GM18502 (cell line): ENCODE results near the gene GCA.

Experiments used
- ATAC-seq: cut with Tn5 transposase; IDR thresholded peaks from one replicate; pipeline ENCODE4 v1.9.1; 2021; ENCODE audit warnings: mild to moderate bottlenecking; ENCODE audit not compliant: unreplicated experiment, poor library complexity

The GCA gene

DNA sequence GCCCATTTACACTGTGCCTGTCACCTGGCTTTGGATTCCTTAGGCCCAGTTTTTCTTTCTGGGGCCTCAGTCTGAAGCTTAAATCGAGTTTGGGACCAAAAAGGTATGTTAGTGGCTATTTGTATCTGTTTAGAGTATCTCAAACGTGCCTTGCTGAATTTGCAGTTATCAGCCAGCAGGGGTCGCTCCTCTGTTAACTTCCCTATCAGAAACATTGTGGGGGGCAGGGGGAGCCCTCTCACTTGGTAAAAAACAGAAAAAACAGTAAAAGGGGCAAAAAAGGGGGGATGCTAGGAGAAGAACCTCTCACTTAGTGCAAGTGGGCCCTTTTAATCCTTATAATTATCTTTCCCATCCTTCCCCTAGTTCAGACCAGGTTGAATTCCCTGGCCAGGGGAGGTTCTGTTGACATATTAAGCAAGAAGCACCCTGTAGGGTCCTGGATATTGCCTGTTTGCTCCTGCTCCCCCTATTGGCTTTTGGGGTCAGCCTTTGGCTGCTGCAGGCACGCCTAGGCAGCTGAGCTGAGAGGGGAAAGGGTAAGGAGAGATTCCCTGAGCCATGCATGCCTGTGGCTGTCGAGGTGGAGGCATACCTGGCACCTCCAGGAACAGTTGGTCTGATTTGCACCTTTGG is 16.7 kb upstream of the GCA start:
- ATAC-seq = no peak

DNA sequence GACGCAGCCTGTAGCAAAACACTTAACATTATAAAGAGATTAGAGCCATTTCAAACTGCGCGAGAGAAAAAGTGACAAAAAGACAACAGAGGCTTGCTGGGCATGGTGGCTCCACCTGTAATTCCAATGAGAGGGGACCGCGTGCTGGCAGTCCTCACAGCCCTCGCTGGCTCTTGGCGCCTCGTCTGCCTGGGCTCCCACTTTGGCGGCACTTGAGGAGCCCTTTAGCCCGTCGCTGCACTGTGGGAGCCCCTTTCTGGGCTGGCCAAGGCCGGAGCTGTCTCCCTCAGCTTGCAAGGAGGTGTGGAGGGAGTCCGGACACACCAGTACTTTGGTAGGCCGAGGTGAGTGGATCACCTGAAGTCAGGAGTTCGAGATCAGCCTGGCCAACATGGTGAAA is 16.1 kb upstream of the GCA start:
- ATAC-seq = no peak

DNA sequence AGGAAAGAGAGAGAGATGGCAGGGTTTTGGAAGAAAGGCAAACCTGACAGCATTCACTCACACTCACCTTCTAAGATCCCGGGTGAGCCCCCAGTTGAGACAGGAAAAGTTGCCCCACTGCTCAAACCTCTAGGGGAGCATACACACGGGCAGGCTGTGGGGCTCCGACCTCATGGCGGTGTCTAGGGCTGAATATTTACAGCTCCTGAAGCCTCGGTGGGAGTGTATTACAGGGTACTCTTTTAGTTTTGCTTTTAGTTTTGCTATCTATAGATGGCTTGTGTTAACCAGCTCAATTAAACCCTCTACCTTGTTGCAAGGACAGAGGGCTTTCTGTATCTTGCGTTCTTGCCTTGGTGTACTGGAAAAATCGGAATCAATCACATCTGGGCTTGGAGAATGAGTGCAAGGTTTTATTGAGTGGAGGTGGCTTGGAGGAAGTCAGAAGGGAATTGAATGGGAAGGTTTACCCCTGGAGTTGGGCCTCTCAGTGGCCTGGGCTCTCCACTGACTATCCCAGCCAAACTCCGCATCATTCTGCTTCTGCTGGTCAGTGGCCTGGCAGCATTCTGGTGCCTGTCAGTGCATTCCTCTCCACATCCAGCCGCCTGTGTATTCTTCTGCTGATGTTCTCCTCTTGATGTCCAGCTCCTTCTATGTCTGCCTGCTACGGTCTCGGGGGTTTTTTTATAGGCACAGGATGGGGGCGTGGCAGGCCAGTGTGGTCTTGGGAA is 15.3 kb upstream of the GCA start:
- ATAC-seq = peak; percentile 62

DNA sequence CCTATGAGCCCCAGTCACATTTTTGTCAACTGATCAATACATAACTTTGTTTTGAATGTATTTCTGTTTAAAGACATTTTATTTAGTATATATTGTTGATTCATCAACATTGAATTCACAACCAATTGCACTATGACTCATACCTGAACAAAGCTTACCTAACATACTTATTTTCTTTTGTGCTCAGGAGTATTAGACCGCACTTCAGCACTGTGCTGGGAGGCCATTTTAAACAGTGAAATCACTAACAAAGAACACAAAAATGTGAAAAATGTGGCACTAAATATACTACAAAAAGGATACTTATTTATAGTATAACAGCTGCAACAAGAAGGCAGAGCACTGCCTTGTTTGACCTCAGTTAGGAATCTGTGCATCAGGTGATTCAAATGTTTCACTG is 13.1 kb upstream of the GCA start:
- no peak for ATAC-seq

DNA sequence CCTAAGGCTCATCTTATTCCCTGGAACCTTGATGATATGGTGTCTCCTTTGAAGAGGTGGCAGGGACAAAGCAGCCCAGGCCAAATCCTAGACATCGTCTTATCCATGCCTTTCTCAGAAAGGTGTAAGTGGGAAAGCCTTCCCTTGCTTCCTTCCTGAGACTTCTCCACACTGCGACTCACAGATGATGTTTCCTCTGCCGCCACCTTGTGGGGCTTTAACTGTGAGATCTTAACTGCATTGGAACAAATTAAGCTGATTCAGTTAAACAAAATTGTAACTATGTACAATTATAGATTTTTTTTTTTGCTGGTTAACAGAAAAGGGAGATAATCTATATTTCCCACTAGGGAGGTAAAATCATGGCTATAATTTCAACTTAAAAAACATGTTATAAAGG is 10.0 kb upstream of the GCA start:
- peak; percentile 71 for ATAC-seq

DNA sequence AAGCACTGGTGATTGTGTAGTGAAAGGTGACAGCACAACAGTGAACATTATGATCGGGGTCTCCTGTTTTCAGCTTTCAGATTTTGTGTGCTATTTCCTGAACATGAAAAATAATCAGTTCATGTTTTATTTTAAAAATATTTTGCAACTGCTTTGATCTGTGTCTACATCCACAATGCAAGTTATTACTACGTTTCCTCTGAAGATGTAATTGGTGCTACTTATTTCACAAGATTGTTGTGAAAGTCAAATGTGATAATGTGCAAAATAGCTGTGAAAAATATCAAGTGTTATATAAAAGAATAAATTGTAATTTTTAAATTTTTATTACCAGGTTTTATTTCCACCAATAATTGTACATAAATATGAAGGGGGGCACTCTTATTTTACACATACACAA is 6.1 kb upstream of the GCA start:
- ATAC-seq = no peak

DNA sequence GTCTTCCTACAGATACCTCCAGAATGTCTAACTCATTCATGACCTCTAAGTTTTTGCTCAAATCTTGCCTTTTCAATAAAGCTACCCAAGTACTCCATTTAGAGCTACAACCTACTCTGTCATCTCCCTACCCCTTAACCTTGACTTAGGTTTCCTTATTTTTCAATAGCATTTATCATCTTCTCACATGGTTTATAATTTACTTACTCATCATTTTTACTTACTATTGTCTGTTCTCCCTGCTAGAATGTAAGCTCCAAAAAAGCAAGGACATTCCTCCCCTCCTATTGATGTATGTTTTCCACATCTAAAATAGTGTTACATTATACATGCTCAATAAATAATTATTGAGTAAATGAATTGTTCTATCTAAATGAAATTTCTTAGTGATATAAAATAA is 3.1 kb upstream of the GCA start:
- no peak for ATAC-seq

DNA sequence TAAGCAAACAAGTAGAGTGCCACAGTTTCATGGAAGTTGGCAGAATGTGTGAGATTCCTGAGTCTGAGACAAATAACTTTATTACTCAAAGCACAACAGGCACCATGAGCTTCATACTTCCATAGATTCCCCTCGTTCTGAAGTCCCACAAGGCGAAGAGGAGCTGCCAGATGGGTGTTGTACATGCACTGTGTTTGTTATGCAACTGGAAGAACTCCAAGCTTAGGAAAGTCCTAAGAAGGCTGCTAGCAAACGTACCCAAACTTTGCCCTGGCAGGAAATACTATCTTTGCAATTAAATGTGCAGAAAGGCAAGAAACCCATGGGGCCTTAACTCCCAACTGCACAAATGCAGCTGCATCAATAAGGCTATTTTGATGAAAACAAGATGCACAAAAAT is 1.6 kb upstream of the GCA start:
- no peak for ATAC-seq

DNA sequence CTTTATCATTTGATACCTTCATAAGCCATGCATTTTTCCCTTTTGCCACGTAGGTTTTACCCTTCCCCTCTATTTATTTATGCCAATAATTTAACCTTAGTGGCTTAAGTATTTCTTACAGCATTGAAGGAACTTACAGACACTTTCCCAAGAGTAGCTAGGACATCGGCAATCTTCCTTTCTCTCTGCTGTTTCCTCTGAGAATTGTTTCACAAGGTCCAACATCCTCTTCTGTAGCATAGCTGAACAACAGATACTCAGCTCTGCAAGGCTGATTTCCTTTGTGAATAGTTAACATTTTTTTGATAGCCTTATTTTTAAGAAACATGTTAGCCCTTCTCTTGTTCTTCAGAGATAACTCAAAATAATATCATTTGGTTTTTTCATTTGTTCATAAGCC is 1.1 kb upstream of the GCA start:
- no peak for ATAC-seq

DNA sequence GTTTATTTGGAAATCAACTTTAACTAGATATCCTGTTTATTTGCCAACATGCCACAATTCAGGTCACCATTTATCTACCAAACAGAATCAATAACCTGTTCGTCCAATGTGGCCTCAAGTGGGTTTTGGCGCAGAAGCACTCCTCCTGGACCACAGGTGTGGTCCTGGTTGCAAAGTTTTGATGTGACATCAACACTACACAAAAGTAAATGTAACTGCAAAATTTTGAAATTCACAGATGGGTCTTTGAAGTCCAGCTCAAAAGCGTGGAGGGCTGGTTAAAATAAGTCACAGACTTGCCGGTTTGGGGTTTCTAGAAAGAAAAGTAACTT is 474 bp upstream of the GCA start:
- ATAC-seq = peak; percentile 1

DNA sequence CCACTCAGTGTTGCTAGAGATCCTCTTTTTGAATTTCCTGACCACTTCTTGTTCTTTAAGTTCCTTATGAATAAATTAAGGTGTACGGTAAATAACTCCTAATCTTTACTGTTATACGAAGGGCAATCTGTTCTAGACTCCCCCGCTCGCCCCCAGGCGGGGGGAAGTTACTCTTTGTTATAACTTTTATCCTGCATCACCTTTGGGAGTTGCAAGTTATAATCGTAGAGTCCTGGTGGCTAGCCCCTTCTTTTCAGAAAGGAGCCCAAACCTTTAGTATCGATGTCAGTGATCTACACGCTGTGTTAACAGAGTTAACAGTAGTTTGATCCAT is 652 bp downstream of the GCA start:
- no peak for ATAC-seq

DNA sequence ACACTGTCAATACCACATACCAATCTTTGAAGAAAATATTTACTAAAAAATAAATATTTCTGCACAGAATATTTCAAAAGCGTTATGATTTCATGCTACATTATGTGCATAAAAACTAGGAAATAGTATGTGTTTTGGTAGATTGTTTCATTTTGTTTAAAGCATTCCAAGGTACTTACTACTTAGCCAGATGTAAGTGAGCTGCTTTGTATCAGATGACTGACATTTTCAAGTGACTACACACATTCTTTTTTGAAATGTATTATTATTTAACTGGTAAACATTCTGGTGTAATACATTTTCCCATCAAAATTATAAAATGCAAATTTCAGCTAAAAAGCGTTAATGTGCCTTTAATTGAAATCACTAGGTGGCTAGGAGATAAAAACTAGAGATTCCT is 21.5 kb downstream of the GCA start:
- no peak for ATAC-seq

DNA sequence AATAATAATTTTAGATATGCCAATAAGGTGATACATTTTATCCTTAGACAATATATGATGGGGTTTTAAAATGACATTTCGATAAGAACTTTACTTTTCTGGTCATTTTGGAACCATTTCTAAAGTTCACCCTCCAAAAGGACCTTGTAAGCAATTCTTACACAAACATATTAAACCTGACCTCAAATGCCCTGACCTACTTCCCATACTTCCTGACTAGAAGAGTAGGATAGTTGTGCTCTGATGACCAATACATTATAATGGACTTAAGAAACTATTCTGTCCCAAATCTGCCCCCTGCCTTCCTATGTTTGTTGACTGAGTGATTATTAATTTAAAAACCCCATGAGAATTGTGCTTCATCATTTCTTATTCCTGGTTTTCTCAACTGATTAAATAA is 24.6 kb downstream of the GCA start:
- ATAC-seq = no peak

DNA sequence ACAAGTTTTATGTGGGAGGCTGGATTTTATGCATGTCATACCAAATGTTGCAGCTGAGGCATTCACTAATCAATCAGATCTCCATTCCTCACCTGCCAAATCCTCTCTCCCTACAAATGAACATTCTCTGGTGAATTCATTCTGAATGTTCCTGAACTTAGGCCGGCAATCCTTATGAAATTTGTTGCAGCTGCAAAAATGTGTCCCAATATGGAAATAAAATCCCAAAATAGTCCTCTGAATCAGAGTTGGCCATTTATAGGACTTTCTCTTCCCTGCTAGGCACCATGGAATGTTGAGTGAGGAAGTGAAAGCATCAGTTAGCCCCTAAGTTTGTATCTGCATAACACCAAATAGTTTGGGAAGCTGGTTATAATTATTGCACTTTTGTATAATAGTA is 25.6 kb downstream of the GCA start:
- ATAC-seq = no peak

DNA sequence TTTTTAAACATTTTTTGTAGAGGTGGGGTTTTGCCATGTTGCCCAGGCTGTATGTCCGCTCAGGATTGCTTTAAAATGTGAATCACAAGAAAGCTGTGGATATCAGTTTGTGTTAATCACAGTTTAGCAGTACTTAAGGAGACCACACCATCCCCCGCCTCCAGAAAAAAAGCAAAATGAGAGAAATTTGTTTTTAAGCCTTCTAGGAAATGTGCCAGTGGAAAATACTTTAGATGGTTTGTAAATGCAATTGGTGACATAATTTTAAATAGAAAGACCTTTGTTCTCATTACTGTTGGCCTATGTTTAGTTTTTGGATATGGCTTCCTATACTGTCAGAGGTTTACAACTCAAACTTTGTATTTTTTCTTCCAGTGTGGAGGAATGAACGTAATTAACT is 27.0 kb downstream of the GCA start:
- no peak for ATAC-seq

DNA sequence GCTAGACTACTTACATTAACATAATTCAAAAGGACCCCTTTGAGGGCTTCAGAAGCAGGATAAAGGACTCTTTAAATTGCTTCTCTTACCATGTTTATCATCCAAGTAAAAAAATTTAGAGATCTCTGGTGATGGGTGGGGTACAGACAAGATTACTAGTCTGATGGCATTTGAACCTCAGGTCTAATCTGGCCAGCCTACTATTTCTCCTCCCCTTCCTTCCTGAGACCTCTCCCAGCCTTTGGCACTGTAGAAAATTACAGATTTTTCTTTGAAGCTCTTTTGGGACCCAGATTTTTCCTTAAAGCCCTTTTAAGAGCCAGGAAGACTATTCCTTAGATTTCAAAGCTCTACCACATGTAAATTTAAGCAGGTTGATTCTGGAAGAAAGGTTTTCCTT is 28.9 kb downstream of the GCA start:
- no peak for ATAC-seq

DNA sequence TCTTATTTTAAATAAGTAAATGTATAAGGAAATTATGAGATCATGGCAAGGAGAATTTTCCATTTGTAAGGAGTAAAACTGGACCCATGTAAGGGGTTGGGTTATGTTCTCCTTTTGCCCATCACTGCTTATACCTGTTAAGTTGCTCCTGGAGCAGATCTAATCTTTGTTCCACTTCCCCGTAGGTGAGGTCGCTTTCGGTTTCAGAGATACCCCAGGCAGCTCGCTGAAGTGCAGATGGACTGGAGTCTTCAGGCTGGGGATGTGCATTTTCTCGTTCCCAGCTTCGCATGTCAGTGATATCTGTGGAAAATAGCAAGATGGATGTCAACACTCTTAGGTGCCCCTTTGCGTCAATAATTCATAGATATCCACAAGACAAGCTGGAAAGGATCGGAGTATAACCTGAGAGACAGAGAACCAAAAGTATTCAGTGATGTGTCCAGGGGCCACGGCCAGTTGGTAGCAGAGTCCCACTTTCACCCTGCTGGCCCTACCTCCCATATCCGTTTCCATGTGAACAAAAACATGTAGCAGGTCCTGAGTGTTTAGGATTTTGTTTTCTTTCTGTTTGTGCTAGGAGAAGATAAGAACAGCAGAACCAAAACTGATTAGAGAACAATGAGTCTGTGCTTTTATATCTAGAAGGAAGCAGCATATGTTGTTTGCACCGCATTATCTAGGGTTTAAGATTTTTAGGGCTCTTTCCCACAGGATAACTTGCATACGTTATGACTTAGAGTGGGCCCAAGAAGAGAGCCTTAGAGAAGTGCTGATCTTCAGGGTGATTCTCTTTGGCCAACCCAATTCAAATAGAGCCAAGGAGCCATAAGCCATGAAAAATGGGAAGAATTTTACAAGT is 36.0 kb downstream of the GCA start:
- ATAC-seq = peak; percentile 96

DNA sequence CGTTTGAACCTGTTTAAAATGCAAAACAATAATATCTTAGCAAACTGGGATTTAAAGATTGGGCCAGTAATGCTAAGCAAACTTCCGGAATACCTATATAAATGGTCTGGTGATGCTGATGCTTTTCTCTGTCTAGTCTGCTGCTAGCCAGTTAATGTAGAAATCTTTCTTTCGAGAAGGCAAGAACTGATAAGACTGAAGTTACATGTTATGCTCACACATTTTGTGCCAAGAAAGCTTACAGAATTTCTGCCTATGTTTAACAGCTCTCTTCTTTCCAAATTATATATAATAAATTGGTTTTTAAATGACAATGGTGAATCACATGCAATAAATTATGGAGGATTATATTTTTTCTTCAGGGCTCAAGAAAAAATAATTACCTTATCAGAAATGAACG is 37.9 kb downstream of the GCA start:
- no peak for ATAC-seq

DNA sequence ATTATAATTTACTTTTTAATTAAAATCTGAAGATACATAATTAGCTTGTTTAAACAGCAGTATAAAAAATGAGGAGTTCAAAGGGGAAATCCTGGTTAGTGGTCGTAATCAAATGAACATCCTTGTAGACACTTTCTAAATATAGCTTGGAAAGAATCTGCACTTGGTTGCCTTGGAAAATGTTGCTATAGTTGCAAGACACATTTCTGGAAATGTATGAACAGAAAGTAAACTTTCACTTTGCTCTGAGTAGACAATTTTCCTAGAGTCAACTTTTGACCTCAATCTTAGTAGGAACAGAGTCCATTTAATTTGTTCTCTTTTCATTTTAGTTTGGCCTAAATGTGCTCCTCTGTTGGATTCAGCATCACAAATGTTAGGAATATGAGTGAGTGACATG is 38.3 kb downstream of the GCA start:
- no peak for ATAC-seq

DNA sequence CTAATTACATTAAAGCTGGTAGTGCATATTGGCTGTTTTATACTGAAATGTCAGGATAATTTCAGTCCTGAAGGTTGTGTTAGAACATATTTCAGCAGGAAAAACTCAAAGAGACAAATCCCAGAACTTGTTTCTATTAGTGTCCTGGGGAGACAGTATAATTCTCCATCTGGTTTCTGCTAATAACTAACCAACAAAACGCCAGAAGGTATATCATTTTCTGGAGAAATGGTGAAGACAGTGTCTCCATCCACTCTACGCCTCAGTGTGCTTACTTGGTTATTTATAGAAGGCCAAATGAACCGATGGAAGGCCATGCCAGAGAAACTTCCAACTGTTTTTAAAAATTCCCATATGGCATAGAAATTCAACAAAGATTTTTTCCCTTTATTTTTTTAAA is 41.6 kb downstream of the GCA start:
- ATAC-seq = no peak

DNA sequence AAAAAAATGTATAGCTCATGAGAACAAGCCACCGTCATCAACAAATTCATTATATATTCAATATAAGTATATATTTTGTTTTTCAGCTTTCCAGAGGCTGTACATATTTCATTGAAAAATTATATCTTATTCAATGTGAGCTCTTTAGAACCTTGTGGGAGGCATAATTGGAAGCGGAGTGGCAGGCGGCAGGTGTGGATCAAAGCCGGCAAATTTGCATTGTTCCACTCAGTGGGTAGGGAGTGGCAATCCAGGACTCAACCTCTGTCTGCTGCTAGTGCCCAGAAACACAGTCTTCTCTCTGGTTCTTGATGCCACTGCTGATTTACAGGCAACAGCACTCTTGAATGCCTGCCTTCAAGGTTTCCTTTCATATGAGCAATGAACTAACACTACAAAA is 46.9 kb downstream of the GCA start:
- ATAC-seq = no peak

DNA sequence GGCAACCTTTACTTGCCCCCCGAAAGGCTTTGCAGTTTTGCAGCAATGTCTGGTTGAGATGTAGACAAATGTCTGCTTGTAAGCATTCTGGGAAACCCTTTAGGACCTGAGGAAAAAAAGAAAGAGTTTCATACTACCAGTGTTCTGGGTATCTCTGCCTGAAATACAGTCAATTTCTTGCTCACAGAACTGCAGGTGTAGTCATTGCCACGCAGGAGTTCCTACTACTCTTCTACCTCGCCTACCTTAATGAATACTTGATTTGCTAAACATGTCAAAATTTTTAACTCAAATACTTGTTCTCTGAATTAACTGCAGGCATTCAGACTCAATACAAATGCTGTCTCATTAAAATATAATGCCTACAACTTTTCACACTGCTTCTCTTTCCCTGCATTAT is 56.4 kb downstream of the GCA start:
- no peak for ATAC-seq
